Measurements from ENCODE around the gene UNC79.

GRCh38 chr14:93688820-93689219 is 258.1 kb downstream of the UNC79 start:
- no peak for TF ChIP-seq CTCF (IDR thresholded peaks at IDR 0.05)
- no peak for TF ChIP-seq POLR2A (IDR thresholded peaks at IDR 0.05)

All from heart left ventricle (tissue), 13 donors.